Measurements from ENCODE around the gene RAC3.

The RAC3 gene

GRCh38 chr17:82016875-82017459 is 14.5 kb upstream of the RAC3 start:
- H3K36me3 ChIP-seq (ENCODE audit: insufficient read depth) = no peaks in the 10 kb centered on the region
- no peak overlapping the region for H3K9ac ChIP-seq
- no peak overlapping the region for H3K27ac ChIP-seq
- H3K4me2 ChIP-seq = no peak overlapping the region
- H2AFZ ChIP-seq (ENCODE audit: low read depth) = no peak overlapping the region
- H4K20me1 ChIP-seq (ENCODE audit: insufficient read depth) = no peaks in the 10 kb centered on the region
- H3K4me1 ChIP-seq (ENCODE audit: low read depth, poor library complexity, severe bottlenecking) = no peaks in the 10 kb centered on the region
- no peak overlapping the region for H3K4me3 ChIP-seq (IDR thresholded peaks at IDR 0.05; ENCODE audit: insufficient read depth, low read depth, low read length)
- no peaks in the 10 kb centered on the region for H3K27me3 ChIP-seq (ENCODE audit: insufficient read depth, low read depth)
- H3K79me2 ChIP-seq (ENCODE audit: insufficient read depth, low read depth) = no peaks in the 10 kb centered on the region; the same call in 1 of the 2 replicates
- TF ChIP-seq CTCF (conservative IDR thresholded peaks at IDR 0.05; ENCODE audit: low read depth, low read length) = no peak

- peaks cover 6% of the 10 kb centered on the region; the same call in 1 of the 2 replicates for H3K79me2 ChIP-seq (ENCODE audit: insufficient read depth, low read depth)
- H2AFZ ChIP-seq (ENCODE audit: low read depth) = no peak overlapping the region
- no peak overlapping the region for H3K27ac ChIP-seq
- no peak overlapping the region for H3K9ac ChIP-seq
- H3K4me3 ChIP-seq (IDR thresholded peaks at IDR 0.05; ENCODE audit: insufficient read depth, low read depth, low read length) = no peak overlapping the region
- no peak for TF ChIP-seq CTCF (conservative IDR thresholded peaks at IDR 0.05; ENCODE audit: low read depth, low read length)
- no peaks in the 10 kb centered on the region for H4K20me1 ChIP-seq (ENCODE audit: insufficient read depth)
- no peaks in the 10 kb centered on the region for H3K4me1 ChIP-seq (ENCODE audit: low read depth, poor library complexity, severe bottlenecking)
- no peaks in the 10 kb centered on the region for H3K27me3 ChIP-seq (ENCODE audit: insufficient read depth, low read depth)
- no peak overlapping the region for H3K4me2 ChIP-seq
- H3K36me3 ChIP-seq (ENCODE audit: insufficient read depth) = no peaks in the 10 kb centered on the region
Measured at GRCh38 chr17:82017612-82018151, 13.8 kb upstream of the RAC3 start.

GRCh38 chr17:82018152-82018988 is 13.1 kb upstream of the RAC3 start:
- Histone ChIP-seq H2AFZ (ENCODE audit: low read depth) (no peak overlapping the region), H3K4me3 (IDR thresholded peaks at IDR 0.05; ENCODE audit: insufficient read depth, low read depth, low read length) (no peak overlapping the region), H3K4me2 (no peak overlapping the region), H3K79me2 (ENCODE audit: insufficient read depth, low read depth) (peaks cover 6% of the 10 kb centered on the region; the same call in 1 of the 2 replicates), H3K36me3 (ENCODE audit: insufficient read depth) (no peaks in the 10 kb centered on the region), H4K20me1 (ENCODE audit: insufficient read depth) (no peaks in the 10 kb centered on the region), H3K9ac (no peak overlapping the region), H3K27me3 (ENCODE audit: insufficient read depth, low read depth) (no peaks in the 10 kb centered on the region), H3K27ac (no peak overlapping the region), H3K4me1 (ENCODE audit: low read depth, poor library complexity, severe bottlenecking) (no peaks in the 10 kb centered on the region)
- TF ChIP-seq CTCF (conservative IDR thresholded peaks at IDR 0.05; ENCODE audit: low read depth, low read length) = no peak

GRCh38 chr17:82018989-82019689 is 12.3 kb upstream of the RAC3 start:
- no peaks in the 10 kb centered on the region for H3K27me3 ChIP-seq (ENCODE audit: insufficient read depth, low read depth)
- no peaks in the 10 kb centered on the region for H4K20me1 ChIP-seq (ENCODE audit: insufficient read depth)
- H3K9ac ChIP-seq = no peak overlapping the region
- no peak overlapping the region for H3K4me2 ChIP-seq
- no peaks in the 10 kb centered on the region for H3K36me3 ChIP-seq (ENCODE audit: insufficient read depth)
- TF ChIP-seq CTCF (conservative IDR thresholded peaks at IDR 0.05; ENCODE audit: low read depth, low read length) = no peak
- H3K79me2 ChIP-seq (ENCODE audit: insufficient read depth, low read depth) = peaks cover 6% of the 10 kb centered on the region; the same call in 1 of the 2 replicates
- H3K4me3 ChIP-seq (IDR thresholded peaks at IDR 0.05; ENCODE audit: insufficient read depth, low read depth, low read length) = no peak overlapping the region
- H2AFZ ChIP-seq (ENCODE audit: low read depth) = no peak overlapping the region
- H3K4me1 ChIP-seq (ENCODE audit: low read depth, poor library complexity, severe bottlenecking) = peaks cover 2% of the 10 kb centered on the region
- H3K27ac ChIP-seq = no peak overlapping the region

All from KMS-11 (cell line).